Brain microvascular endothelial cell (primary cell): Measurements from ENCODE around the gene ZC3H18.
A peak's percentile ranks its signal among the peaks of the same experiment; 100 is the strongest.

Experiments
- DNase-seq: peaks from one replicate; pipeline ENCODE4 v3.0.0-alpha.2; 2020
- H3K27ac ChIP-seq: fragments of 250-450 bp; sonication (Bioruptor Pico); 2 replicates; pipeline ENCODE4 v1.5.1; 2020; ENCODE audit warnings: mild to moderate bottlenecking, moderate library complexity
- H3K27me3 ChIP-seq: fragments of 250-450 bp; sonication (Bioruptor Pico); replicated peaks from 2 replicates; pipeline ENCODE4 v1.5.1; 2020; ENCODE audit warnings: mild to moderate bottlenecking
- H3K36me3 ChIP-seq: fragments of 250-450 bp; sonication (Bioruptor Pico); replicated peaks from 2 replicates; pipeline ENCODE4 v1.5.1; 2020; ENCODE audit warnings: mild to moderate bottlenecking
- H3K4me3 ChIP-seq: 2 replicates; pipeline ENCODE4 v1.5.1; 2011; ENCODE audit warnings: low read depth, mild to moderate bottlenecking, control low read depth, low read length, moderate library complexity
- in situ Hi-C: cut with HindIII; loops from 2 replicates; pipeline ENCODE4 v1.10.0; 2017; ENCODE audit warnings: low sequenced_read_pairs, low pct_ligation_motif_present
- TF ChIP-seq, protein P1 (sequence below): IDR thresholded peaks from 2 replicates; pipeline ENCODE4 v1.5.1; 2011; ENCODE audit warnings: low read depth, mild to moderate bottlenecking, moderate library complexity, low read length, control low read depth, inconsistent platforms; ENCODE audit errors: missing control alignments

The ZC3H18 gene

DNA sequence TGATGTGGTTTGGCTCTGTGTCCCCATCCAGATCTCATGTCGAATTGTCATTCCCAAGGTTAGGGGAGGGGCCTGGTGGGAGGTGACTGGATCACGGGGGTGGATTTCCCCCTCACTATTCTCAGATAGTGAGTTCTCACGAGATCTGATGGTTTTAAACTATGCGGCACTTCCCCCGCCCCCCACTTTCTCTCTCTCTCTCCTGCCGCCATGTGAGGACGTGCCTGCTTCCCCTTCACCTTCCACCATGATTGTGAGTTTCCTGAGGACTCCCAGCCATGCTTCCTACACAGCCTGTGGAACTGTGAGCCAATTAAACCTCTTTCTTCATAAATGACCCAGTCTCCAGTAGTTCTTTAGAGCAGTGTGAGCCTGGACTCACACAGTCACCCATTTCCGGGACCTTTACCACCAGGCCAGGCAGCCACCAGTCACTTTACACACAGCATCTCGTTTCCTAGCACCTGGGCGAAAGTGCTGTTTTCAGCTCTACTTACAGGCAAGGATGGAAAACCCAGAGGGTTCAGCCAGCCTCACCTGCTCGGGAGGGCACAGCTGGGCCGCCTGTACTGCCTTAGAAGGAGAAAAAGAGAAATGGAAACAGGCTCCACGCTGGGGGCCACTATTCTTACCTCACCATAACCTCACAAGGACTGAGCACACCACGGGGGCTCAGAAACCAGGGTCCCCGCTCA lies 13.8 kb upstream of the ZC3H18 start:
- no peak overlapping the region for H3K4me3 ChIP-seq
- H3K27me3 ChIP-seq, result peaks cover 18% of the 10 kb centered on the region
- TF ChIP-seq, protein P1, sequence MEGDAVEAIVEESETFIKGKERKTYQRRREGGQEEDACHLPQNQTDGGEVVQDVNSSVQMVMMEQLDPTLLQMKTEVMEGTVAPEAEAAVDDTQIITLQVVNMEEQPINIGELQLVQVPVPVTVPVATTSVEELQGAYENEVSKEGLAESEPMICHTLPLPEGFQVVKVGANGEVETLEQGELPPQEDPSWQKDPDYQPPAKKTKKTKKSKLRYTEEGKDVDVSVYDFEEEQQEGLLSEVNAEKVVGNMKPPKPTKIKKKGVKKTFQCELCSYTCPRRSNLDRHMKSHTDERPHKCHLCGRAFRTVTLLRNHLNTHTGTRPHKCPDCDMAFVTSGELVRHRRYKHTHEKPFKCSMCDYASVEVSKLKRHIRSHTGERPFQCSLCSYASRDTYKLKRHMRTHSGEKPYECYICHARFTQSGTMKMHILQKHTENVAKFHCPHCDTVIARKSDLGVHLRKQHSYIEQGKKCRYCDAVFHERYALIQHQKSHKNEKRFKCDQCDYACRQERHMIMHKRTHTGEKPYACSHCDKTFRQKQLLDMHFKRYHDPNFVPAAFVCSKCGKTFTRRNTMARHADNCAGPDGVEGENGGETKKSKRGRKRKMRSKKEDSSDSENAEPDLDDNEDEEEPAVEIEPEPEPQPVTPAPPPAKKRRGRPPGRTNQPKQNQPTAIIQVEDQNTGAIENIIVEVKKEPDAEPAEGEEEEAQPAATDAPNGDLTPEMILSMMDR, result no peak
- H3K27ac ChIP-seq, result no peak overlapping the region
- DNase-seq, result no peak
- no peaks in the 10 kb centered on the region for H3K36me3 ChIP-seq
- in situ Hi-C loops, result no loop called here

DNA sequence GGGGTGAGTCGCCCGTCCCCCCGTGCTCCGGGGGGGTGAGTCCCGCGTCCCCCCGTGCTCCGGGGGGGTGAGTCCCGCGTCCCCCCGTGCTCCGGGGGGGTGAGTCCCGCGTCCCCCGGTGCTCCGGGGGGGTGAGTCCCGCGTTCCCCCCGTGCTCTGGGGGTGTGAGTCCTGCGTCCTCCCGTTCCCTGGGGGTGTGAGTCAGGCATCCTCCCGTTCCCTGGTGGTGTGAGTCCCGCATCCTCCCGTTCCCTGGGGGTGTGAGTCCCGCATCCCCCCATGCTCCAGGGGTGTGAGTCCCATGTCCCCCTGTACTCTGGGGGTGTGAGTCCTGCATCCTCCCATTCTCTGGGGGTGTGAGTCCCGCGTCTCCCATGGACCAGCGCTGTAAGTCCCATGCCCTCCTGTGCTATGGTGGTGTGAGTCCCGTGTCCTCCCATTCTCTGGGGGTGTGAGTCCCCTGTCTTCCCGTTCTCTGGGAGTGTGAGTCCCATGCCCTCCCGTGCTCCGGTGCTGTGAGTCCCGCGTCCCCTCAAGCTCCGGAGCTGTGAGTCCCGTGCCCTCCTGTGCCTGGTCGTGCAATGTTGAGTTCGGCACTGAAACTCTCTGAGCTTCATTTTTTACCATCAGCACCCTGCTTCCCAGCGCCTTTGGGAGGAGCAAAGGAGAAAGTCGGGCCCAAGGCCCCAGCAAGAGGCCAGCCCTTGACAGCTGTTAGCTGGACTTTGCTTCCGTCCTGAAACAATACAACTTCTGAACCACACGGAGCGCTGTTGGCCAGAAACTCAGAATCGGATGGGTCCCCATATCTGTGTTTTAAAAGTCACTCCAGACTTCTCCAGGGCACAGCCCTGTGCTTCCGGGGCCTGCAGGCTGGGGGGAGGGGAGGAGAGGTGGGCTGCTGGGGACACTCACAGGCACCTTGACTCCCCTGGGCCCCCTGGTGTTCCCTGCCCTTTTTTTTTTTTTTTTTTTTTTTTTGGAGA lies 11.5 kb upstream of the ZC3H18 start:
- in situ Hi-C loops, result no loop called here
- H3K27ac ChIP-seq, result no peak overlapping the region
- H3K4me3 ChIP-seq, result no peak overlapping the region
- TF ChIP-seq, protein P1, result peak; percentile 71
- peaks cover 6% of the 10 kb centered on the region for H3K27me3 ChIP-seq
- DNase-seq, result peak; percentile 52
- no peaks in the 10 kb centered on the region for H3K36me3 ChIP-seq

- Histone ChIP-seq H3K4me3 (no peak overlapping the region), H3K27me3 (no peaks in the 10 kb centered on the region), H3K27ac (no peak overlapping the region), H3K36me3 (no peaks in the 10 kb centered on the region)
- TF ChIP-seq, protein P1, result no peak
- no peak for DNase-seq
- in situ Hi-C loops, result no loop called here
Measured at GRCh38 chr16:88560714-88561484, 9.3 kb upstream of the ZC3H18 start.

GRCh38 chr16:88561485-88562359 lies 8.5 kb upstream of the ZC3H18 start:
- H3K36me3 ChIP-seq, result no peaks in the 10 kb centered on the region
- H3K27me3 ChIP-seq, result no peaks in the 10 kb centered on the region
- H3K4me3 ChIP-seq, result peak overlapping the region; percentile 37
- H3K27ac ChIP-seq, result no peak overlapping the region
- TF ChIP-seq, protein P1, result peak; percentile 80
- in situ Hi-C loops, result no loop called here
- DNase-seq, result peak; percentile 44

GRCh38 chr16:88566158-88566557 lies 4.0 kb upstream of the ZC3H18 start:
- no peak overlapping the region for H3K4me3 ChIP-seq
- in situ Hi-C loops, result no loop called here
- no peaks in the 10 kb centered on the region for H3K27me3 ChIP-seq
- H3K27ac ChIP-seq, result no peak overlapping the region
- DNase-seq, result peak; percentile 72
- TF ChIP-seq, protein P1, result no peak
- no peaks in the 10 kb centered on the region for H3K36me3 ChIP-seq
